HepG2 (cell line): ENCODE measurements around the gene SNUPN. TPM values are rescaled to one million over a fixed set of nuclear protein-coding genes. Genes with fewer than 3 reads are reported as not detected.

Experiments used
- CBX5 ChIP-seq: sonication (generic); formaldehyde crosslinking; IDR thresholded peaks from 2 replicates; pipeline ENCODE4 v1.4.0; 2020; ENCODE audit warnings: missing genetic modification reagents, borderline replicate concordance
- CENPBD1 ChIP-seq: sonication (generic); formaldehyde crosslinking; IDR thresholded peaks from 2 replicates; pipeline ENCODE4 v1.8.0; 2022; ENCODE audit warnings: missing genetic modification reagents, low read depth, mild to moderate bottlenecking, borderline replicate concordance
- HNRNPLL ChIP-seq: fragments of 200-400 bp; formaldehyde crosslinking; IDR thresholded peaks from 2 replicates; pipeline ENCODE4 v1.6.1; 2017; ENCODE audit warnings: mild to moderate bottlenecking, low read depth, low read length; ENCODE audit not compliant: poor library complexity, severe bottlenecking
- ISL2 ChIP-seq: sonication (generic); formaldehyde crosslinking; IDR thresholded peaks from 2 replicates; pipeline ENCODE4 v1.5.0; 2020; ENCODE audit warnings: missing genetic modification reagents
- POGZ ChIP-seq: sonication (generic); formaldehyde crosslinking; IDR thresholded peaks from 2 replicates; pipeline ENCODE4 v1.4.0; 2020; ENCODE audit warnings: mild to moderate bottlenecking, missing genetic modification reagents
- RXRA ChIP-seq: sonication (generic); formaldehyde crosslinking; IDR thresholded peaks from 2 replicates; pipeline ENCODE4 v1.5.1; 2020; ENCODE audit warnings: missing genetic modification reagents
- SOX13 ChIP-seq, 3 experiments: fragments of 450-650 bp in 1 of 3; sonication (generic) in 1 of 3; formaldehyde crosslinking in 1 of 3; IDR thresholded peaks in 2 of 3; conservative IDR thresholded peaks in 1 of 3; 2 replicates each; pipeline versions ENCODE4 v1.5.0 to v1.6.1; 2016 to 2020; ENCODE audit warnings: antibody characterized with exemption in 1 of 3, mild to moderate bottlenecking in 1 of 3, missing compliant biosample characterization in 1 of 3, missing genetic modification reagents in 1 of 3, moderate library complexity in 1 of 3
- SRSF1 ChIP-seq: fragments of 200-400 bp; formaldehyde crosslinking; optimal IDR thresholded peaks from 2 replicates; pipeline ENCODE3; 2017; ENCODE audit warnings: mild to moderate bottlenecking, low read depth, low read length, moderate library complexity
- THAP9 ChIP-seq: sonication (generic); formaldehyde crosslinking; IDR thresholded peaks from 2 replicates; pipeline ENCODE4; 2020; ENCODE audit warnings: missing genetic modification reagents, mild to moderate bottlenecking, borderline replicate concordance
- ZBTB3 ChIP-seq: sonication (generic); formaldehyde crosslinking; IDR thresholded peaks from 2 replicates; pipeline ENCODE4 v1.4.0; 2020; ENCODE audit warnings: low read depth, mild to moderate bottlenecking, moderate library complexity, missing genetic modification reagents, borderline replicate concordance
- ZBTB44 ChIP-seq: sonication (generic); formaldehyde crosslinking; IDR thresholded peaks from 2 replicates; pipeline ENCODE4 v1.4.0; 2020; ENCODE audit warnings: missing genetic modification reagents
- ZFX ChIP-seq: sonication (generic); formaldehyde crosslinking; IDR thresholded peaks from 2 replicates; pipeline ENCODE4 v1.4.0; 2020; ENCODE audit warnings: mild to moderate bottlenecking, low read depth, missing genetic modification reagents, moderate library complexity
- ZNF235 ChIP-seq: sonication (generic); formaldehyde crosslinking; IDR thresholded peaks from 2 replicates; pipeline ENCODE4 v1.8.1; 2023; ENCODE audit warnings: mild to moderate bottlenecking, missing genetic modification reagents, borderline replicate concordance
- ZNF329 ChIP-seq: sonication (generic); formaldehyde crosslinking; IDR thresholded peaks from 2 replicates; pipeline ENCODE4 v1.9.0; 2021; ENCODE audit warnings: low read depth, mild to moderate bottlenecking, missing genetic modification reagents
- ZNF333 ChIP-seq: sonication (generic); formaldehyde crosslinking; IDR thresholded peaks from 2 replicates; pipeline ENCODE4 v1.4.0; 2020; ENCODE audit warnings: mild to moderate bottlenecking, missing genetic modification reagents, borderline replicate concordance
- ZNF362 ChIP-seq: sonication (generic); formaldehyde crosslinking; IDR thresholded peaks from 2 replicates; pipeline ENCODE4 v1.4.0; 2020; ENCODE audit warnings: missing genetic modification reagents, mild to moderate bottlenecking, borderline replicate concordance
- ZNF430 ChIP-seq: sonication (generic); formaldehyde crosslinking; IDR thresholded peaks from 2 replicates; pipeline ENCODE4 v1.9.0; 2021; ENCODE audit warnings: mild to moderate bottlenecking, missing genetic modification reagents
- ZNF891 ChIP-seq: sonication (generic); formaldehyde crosslinking; IDR thresholded peaks from 2 replicates; pipeline ENCODE4 v1.5.0; 2020; ENCODE audit warnings: mild to moderate bottlenecking, missing genetic modification reagents
- polyA plus RNA-seq, 8 experiments: library from polyadenylated mRNA; depleted of rRNA in 3 of 8; stranded (reverse) in 7 of 8; unstranded in 1 of 8; fragments of >200 nt; fragmentation: Illumina TruSeq in 4 of 8; extraction: Trizol in 4 of 8; gene quantifications; 2 replicates each; pipeline versions ENCODE4 v1.2.1 to v1.2.3, GENCODE V29; 2011 to 2016; ENCODE audit warnings: low read depth in 4 of 8, missing spikeins in 1 of 8, mixed read lengths in 1 of 8; ENCODE audit not compliant: insufficient read depth in 1 of 8
- total RNA-seq, 5 experiments: library from RNA; depleted of rRNA; stranded (reverse); fragments of >200 nt; fragmentation: Illumina TruSeq; extraction: Trizol; gene quantifications; 2 replicates each; pipeline ENCODE4 v1.2.3, GENCODE V29; 2016; ENCODE audit warnings: low read depth in 1 of 5

SNUPN gene
- total and polyA plus RNA-seq, 2 of the 13 experiments (the other 11 are each of a cell fraction or from before 2014, with no cell fraction given) = 9.0 to 16.4 TPM

- TF ChIP-seq ZBTB44 (no peak; the same call in 1 of the 2 replicates), ZNF333 (CRISPR knock-in tag) (no peak), ZNF362 (CRISPR knock-in tag) (no peak), ZNF329 (no peak), ZNF430 (CRISPR knock-in tag) (0 out of 2 replicates have a peak, but pooled peaks have one; percentile 61), RXRA (CRISPR knock-in tag) (peak; percentile 72), ZNF891 (peak; percentile 23; the same call in 1 of the 2 replicates), SOX13 (IDR thresholded peaks at IDR 0.05) (no peak), SOX13 (CRISPR knock-in tag; conservative IDR thresholded peaks at IDR 0.05 in 1 of 2, IDR thresholded peaks at IDR 0.05 in 1 of 2) (peak in 1 of 2 experiments; percentile 20; a peak in 1 of 4 replicates), HNRNPLL (peak; percentile 94), ZBTB3 (CRISPR knock-in tag) (peak; percentile 56; the same call in 1 of the 2 replicates), ZFX (peak; percentile 98), ISL2 (CRISPR knock-in tag) (peak; percentile 66), CENPBD1 (CRISPR knock-in tag) (no peak), SRSF1 (no peak), THAP9 (peak; percentile 75; the same call in 1 of the 2 replicates), ZNF235 (CRISPR knock-in tag) (peak; percentile 64; the same call in 1 of the 2 replicates), CBX5 (CRISPR knock-in tag) (peak; percentile 74; the same call in 1 of the 2 replicates), POGZ (CRISPR knock-in tag) (peak; percentile 87)
Measured at GRCh38 chr15:75625542-75626347, at the start of gene SNUPN (continued).
